HG03571 (cell line): Measurements from ENCODE around the gene TAF6.

Experiments
- ATAC-seq: cut with Tn5 transposase; IDR thresholded peaks from one replicate; pipeline ENCODE4 v1.9.1; 2021; ENCODE audit not compliant: unreplicated experiment

TAF6 gene

DNA sequence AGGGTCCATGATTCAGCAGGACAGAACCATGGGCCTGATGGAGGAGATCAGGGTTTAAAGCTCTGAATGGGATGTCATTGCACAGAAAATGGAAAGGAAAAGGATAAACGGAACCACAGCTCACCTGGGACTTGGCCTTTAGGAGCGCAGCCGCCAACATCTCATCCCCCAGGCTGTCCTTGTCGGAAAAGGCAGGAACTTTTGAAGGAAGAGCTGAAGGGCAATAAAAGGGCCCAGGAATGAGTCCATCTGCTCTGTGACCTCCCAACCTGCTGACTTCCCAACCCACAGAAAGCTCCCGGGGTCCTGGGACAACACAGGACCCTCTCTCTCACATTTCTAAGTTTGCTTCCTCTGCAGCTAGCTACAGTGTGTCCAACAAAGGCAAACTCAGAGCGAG is 43.7 kb downstream of the TAF6 start:
- no peak for ATAC-seq

DNA sequence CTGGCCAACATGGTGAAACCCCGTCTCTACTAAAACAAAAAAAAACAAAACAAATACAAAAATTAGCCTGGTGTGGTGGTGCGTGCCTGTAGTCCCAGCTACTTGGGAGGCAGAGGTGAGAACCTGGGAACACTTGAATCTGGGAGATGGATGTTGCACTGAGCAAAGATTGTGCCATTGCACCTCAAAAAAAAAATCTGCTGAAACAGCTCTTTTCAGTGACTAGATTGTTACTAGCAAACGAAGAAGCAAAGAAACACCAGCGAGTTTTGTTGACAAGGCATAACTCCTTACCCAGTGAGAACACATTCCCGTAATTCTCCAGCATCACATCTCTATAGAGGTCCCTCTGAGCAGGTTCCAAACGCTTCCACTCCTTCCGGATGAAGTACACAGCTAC is 44.3 kb downstream of the TAF6 start:
- no peak for ATAC-seq

DNA sequence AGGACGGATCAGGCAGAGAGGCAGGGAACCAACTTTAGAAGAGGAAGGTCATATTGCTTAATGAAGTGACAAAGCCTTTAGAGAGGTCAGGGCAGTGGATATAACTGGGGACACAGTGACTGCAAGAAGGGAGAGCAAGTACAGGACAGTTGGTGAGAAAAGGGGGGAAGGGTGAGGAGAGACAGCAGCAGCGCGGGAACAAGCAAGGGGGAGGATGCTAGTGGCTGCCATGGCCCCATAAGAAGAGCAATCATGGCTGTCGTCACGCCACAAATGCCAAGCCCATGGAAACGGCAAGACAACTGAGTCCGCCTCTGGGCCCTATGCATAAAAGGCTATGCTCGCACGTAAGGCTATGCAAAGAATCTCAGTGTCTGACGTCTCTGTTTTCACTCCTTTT is 46.7 kb downstream of the TAF6 start:
- no peak for ATAC-seq

DNA sequence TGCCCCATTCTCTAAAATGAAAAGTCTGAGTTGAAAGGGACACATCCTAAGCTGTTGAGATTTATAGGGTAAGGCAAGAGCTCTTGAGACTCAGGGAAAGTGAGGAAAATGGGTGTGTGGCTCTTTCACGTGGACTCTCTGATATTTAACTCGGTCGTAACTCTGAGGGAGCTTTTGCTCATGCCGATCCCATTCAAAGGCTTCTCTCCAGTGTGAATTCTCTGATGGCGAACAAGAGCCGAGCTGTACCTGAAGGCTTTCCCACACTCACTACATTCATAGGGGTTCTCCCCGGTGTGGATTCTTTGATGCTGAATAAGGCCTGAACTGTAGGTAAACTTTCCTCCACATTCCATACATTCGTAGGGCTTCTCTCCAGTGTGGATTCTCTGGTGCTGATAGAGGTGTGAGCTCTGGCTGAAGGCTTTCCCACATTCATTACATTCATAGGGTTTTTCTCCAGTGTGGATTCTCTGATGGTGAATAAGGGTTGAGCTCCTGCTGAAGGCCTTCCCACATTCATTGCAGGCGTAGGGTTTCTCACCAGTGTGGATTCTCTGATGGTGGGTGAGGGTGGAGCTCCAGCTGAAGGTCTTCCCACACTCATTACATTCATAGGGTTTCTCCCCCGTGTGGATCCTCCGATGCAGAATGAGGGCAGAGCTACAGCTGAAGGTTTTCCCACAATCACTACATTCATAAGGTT is 48.0 kb downstream of the TAF6 start:
- no peak for ATAC-seq

DNA sequence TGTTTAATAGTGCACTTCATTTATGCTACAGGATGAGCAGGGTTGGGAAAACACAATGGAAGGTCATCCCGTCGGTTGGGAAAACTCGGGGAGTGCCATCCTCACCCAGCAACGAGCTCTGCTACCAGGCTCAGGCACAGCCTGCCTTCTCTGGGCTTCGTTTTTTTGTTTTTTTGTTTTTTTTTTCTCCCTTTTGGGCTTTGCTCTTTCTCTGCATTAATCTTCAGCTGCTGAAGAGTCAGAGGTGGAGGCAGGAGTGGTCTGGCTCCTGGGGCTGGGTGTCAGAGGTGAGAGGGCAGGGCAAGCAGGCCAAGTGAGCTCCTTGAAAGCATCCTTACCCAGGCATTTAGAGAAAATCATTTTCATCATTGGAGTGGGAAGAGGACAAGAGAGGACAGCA is 49.2 kb downstream of the TAF6 start:
- no peak for ATAC-seq

DNA sequence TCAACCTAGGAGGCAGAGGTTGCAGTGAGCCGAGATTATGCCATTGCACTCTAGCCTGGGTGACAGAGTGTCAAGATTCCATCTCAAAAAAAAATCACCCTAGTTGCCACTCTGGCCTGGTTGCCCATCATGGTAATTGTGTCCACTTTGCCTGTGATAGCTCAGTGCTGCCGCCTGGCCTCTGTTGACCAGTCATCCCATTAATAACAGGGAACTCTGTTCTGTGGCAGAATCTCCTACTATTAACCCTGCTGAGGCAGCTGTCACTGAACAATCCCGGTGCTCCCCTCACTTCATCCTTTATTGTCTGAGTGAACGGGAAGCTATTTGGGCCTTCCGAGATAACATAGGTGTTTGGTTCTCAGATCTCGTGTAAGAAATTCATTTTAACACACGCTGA is 52.2 kb downstream of the TAF6 start:
- ATAC-seq: no peak

DNA sequence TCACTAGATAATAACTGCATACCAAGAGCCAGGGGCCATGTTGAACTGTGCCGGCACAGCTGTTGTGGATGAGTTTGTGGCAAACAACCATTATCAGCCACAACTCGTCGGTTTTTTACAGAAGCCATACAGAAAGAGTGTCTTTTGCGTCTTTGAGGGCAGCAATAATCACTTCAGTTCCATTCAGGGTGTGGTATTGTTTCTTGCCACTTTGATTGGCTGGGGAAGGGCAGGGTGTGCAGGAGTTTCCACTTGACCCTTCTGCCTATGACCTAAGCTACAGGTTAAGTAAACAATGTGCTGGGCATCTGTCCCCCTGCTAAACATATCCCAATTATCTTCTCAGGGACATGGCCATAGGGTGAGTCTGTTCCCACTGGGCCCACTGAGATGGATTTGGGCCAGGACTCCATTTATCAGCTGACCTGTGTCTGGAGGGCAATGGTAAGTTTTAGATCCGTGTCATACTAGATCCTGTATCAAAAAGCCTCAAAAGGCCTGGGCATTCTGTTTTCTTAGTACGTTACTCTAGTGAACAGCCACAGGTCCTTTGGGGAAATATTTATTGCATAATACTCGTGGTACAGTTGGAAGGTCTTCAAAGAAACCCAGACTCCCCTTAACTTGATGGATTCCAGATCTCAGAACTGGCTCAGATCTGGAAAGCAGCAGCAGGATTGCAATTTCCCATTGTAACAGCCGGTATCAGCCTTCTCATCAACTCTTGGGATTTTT is 53.5 kb downstream of the TAF6 start:
- no peak for ATAC-seq

DNA sequence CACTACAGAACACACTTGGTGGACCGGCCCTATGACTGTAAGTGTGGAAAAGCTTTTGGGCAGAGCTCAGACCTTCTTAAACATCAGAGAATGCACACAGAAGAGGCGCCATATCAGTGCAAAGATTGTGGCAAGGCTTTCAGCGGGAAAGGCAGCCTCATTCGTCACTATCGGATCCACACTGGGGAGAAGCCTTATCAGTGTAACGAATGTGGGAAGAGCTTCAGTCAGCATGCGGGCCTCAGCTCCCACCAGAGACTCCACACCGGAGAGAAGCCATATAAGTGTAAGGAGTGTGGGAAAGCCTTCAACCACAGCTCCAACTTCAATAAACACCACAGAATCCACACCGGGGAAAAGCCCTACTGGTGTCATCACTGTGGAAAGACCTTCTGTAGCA is 55.0 kb downstream of the TAF6 start:
- no peak for ATAC-seq

DNA sequence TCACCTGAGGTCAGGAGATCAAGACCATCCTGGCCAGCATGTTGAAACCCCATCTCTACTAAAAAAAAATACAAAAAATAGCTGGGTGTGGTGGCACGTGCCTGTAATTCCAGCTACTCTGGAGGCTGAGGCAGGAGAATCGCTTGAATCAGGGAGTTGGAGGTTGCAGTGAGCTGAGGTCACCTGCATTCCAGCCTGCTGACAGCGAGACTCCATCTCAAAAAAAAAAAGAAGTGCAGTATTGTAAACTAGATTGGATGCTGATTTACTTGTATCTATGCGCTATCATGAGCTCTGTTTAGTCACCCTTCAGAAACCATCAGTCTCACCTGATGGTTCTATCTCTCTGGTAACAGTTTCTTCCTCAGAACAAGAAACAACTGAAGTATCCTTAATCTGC is 55.8 kb downstream of the TAF6 start:
- no peak for ATAC-seq

DNA sequence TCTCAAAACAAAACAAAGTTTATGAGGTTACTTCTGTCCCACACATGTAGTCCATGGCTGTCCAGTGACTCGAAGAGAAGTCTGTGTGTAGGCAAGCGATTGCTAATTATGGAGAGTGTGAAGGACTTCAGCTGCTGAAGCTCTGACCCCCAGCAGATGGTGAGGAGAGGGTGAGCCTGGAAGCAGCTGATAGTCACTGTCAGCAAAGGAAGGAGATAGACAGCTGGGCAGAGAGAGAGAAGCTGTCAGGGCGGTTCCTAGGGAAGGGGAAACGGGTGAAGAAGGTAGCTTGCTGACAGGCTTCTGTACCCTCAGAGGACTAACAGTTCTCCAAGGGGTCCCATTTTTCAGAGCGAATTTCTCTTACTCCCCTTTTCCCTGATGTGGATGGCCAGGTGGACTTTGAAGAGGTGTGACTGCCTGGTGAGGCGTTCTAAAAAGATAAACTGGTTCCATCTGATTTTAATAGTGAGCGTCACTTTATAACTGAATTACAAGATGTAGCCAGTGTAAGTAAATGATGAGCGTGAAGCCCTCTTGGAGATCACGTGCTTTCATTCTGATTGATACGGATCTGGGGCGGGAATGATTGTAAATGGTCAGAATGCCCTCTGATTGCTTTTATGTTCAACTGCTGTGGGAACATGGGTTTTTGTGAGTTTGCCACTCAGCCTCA is 57.5 kb downstream of the TAF6 start:
- ATAC-seq: no peak

DNA sequence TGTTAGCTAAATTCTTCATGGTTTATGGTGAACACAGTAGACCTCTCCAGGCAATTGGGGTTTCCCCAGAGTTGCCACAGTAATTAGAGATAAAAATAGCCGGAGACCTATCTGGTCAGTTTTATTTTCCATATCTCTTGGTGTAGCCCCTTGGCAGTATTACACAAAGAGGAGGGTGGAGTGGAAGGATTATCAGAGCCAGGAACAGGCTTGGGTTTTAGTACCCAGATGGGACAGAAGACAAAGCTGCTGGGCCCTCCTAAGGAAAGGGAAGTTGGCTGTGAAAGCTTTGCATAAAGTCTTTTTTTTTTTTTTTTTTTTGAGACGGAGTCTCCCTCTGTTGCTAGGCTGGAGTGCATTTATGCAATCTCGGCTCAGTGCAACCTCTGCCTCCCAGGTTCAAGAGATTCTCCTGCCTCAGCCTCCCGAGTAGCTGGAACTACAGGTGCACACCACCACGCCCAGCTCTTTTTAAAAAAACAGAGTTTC is 59.9 kb downstream of the TAF6 start:
- no peak for ATAC-seq
